Lower leg skin (tissue), 3 donors: ENCODE results near the gene KCND2.

ENCODE experiments used
- POLR2A ChIP-seq, 2 donors: fragments of 450-650 bp; IDR thresholded peaks; one replicate each; pipeline ENCODE4 v1.6.1; 2016 to 2017; ENCODE audit warnings: antibody characterized with exemption in 2 of 2, mild to moderate bottlenecking in 1 of 2, moderate library complexity in 1 of 2
- TF ChIP-seq, protein P1 (sequence below), 3 donors: fragments of 450-650 bp; IDR thresholded peaks; one replicate each; pipeline ENCODE4 v1.5.1; 2016; ENCODE audit warnings: antibody characterized with exemption in 3 of 3, mild to moderate bottlenecking in 3 of 3, moderate library complexity in 2 of 3

DNA sequence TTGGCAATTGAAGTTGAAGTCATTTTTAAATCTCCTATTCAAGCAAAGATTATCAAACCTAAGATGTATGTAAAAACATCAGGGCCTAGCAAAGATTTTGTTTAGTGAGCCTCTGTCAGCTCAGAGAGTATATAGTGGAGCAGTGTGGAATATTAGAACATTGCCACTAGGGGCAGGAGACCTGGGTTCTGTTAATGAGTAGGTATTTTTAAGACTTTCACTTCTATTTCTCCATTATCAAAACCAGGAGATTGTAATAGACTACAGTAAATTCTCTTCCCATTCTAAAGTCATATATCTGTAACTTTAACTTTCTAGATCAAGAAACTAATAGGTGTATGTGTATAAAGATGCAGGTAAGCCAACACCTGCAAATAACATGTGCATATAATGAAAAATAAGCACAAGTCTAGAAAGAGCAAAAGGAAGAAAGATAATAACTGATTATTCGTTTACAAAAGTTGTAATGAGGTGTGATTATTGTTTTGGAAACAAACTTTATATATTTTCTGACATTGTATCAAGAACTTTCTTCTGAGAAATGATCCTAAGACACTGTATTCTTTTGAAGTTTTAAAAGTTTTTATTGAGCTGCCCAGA, 64.4 kb downstream of the KCND2 start:
- TF ChIP-seq, protein P1, sequence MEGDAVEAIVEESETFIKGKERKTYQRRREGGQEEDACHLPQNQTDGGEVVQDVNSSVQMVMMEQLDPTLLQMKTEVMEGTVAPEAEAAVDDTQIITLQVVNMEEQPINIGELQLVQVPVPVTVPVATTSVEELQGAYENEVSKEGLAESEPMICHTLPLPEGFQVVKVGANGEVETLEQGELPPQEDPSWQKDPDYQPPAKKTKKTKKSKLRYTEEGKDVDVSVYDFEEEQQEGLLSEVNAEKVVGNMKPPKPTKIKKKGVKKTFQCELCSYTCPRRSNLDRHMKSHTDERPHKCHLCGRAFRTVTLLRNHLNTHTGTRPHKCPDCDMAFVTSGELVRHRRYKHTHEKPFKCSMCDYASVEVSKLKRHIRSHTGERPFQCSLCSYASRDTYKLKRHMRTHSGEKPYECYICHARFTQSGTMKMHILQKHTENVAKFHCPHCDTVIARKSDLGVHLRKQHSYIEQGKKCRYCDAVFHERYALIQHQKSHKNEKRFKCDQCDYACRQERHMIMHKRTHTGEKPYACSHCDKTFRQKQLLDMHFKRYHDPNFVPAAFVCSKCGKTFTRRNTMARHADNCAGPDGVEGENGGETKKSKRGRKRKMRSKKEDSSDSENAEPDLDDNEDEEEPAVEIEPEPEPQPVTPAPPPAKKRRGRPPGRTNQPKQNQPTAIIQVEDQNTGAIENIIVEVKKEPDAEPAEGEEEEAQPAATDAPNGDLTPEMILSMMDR (IDR thresholded peaks at IDR 0.05), result no peak
- TF ChIP-seq POLR2A (IDR thresholded peaks at IDR 0.05), result no peak
